Ammon's horn (tissue), 1 donor: ENCODE results near the gene ACOT7.

Experiments used
- DNase-seq: peaks from one replicate; pipeline ENCODE4 v3.0.0-alpha.2; 2016; ENCODE audit warnings: low spot score

Gene ACOT7

DNA sequence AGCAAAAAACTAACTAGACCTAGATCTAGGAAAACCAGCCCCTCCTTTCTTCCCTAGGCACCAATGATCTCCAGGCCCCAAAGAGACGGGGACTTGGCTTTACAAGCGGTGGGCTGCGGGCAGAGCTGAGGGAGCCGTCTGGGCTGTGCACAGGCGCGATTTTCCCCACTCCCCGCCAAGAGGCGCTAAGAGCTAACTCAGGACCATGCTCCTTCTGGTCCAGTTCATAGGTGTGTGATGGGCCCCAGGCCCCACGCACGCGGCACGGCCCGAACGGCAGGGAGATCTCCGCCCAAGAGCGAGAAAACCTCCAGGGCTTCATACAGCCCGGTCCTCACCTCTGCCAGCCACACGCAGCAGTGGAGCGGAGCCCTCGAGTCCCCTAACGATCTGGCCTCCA, 125.2 kb downstream of the ACOT7 start:
- DNase-seq = no peak

DNA sequence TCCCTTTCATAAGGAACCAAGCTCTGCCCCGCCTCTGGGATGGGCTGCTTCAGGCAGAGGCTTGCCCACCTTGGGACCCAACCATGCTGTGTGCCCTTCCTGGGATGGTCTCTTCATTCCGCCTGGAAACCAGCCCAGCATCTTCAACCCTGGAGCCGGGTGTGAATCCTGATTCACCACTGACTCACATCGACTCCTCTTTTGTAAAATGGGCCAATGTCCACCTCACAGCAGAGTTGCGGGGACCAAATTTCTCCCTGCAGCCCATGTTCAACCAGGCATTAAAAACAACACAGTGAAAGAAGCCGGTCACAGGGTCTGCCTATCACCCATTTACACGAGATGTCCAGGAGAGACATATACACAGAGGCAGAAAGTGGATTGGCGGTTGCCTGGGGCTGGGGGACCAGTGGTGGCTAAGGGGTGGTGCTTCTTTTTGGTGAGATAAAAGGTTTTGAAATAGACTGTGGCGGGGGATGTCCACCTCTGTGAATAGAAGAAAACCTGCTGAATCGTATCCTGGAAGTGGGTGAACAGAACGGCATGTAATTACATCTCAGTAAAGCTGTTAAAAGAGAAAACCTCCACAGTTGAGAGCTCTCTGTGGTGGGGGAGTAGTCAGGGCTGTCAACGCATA, 125.8 kb downstream of the ACOT7 start:
- no peak for DNase-seq

DNA sequence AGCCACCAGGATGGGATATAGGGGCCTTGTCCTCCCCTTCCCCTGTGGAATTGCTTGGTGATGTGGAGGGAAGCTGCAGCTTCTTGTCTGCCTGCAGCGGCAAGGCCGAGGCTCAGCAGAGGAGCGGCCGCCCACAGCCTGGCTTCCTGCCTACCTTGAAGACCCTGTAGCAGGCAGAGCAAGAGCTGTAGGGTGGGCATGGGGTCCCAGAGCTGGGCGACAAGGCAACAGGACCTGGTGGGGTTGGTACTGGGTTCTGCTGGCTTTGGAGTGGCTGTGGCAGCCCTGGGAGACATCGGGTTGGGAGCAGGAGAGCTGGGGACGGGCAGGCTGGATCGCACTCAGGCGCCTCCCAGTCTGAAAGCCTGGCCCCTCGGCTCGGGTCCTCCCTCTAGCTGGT, 126.9 kb downstream of the ACOT7 start:
- no peak for DNase-seq

DNA sequence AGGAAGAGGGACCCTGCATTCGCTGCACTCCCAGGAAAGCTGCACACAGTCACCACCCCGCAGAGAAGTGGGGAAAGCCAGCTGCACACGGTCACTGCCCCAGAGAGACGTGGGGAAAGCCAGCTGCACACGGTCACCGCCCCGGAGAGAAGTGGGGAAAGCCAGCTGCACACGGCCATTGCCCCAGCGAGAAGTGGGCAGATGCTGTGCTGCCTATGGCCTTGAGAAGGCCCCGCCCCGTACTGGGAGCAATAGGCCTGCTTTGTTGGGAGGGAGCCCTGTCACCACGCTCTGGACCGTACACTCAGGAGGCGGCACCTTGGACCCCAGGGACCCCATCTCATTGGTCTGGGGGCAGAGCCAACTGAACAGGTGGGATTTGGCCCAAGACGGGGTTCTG, 128.4 kb downstream of the ACOT7 start:
- no peak for DNase-seq

DNA sequence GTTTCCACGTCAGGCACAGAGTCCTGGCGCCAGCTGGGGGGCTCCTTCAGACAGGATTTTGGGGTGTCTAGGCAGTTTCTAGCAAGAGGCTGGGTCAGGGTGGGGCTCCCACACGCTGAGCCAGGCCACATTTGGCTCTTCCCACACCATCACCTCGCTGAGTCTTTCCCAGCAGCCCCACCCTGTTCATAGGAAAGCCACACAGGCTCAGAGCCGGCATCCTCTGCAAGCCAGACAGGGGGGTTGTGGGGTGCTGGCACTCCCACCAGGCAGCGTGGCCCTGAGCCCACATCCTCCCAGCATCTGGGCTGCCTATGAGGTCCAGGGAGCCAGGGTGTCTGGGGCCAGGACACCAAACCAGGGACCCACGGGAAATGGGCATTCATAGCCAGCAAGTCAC, 129.9 kb downstream of the ACOT7 start:
- no peak for DNase-seq

DNA sequence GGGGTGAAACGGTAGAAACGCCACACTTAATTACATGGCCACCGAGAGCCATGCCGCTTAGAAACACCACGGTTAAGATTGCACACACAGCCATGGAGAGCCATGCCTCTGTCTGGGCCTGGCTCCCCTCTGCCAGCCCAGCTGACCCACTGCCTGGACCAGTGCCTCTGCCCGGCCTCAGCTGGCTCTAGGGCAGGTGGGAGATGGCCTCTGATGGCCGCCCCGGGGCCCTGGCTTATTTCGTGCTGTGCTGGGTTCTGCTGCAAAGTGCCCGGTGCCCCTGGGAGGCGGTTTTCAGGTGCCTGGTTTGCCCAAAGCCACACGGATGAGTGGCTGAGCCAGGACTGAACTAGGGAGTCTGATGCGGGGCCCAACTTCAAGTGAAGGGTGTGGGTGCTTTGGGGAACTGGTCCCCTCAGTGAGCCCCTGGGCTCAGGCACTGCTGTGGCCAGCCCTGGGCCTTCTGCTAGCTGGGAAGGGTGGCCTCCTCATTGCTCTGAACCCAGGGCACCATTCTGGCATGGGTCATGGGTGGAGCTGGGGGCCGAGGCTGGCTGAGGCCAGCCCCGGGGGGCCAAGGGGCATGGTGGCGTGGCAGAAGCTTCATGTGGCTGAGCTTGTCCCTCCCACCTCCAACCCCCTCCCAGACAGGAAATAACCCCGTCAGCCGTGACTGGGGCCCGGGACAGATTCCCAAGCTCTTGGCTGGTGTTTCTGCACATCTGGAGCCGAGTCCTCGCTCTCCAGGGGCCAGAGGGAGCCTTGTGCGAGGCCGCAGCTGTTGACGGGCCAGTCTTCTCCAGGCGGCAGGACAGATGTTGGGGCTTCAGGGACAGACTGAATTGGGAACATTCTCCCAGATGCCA, 130.8 kb downstream of the ACOT7 start:
- DNase-seq = no peak

DNA sequence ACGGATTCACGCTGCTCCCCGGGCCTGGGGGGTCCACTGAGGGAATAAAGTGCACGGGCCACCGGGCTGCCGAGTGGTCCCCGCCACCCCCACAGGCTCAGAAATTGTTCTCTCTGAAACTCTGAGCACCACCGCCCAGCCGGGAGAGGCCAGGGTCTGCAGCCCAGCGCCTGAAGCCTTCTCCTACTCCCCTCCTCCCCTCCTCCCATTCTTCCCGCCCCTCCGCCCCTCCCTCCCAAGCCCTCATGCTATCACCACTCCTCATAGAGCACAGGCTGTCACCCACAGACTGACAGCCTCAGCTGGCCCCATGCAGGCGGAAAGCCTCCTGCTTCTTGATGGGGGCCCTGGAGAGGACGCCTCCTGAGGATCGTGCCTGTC, 132.0 kb downstream of the ACOT7 start:
- DNase-seq = no peak

DNA sequence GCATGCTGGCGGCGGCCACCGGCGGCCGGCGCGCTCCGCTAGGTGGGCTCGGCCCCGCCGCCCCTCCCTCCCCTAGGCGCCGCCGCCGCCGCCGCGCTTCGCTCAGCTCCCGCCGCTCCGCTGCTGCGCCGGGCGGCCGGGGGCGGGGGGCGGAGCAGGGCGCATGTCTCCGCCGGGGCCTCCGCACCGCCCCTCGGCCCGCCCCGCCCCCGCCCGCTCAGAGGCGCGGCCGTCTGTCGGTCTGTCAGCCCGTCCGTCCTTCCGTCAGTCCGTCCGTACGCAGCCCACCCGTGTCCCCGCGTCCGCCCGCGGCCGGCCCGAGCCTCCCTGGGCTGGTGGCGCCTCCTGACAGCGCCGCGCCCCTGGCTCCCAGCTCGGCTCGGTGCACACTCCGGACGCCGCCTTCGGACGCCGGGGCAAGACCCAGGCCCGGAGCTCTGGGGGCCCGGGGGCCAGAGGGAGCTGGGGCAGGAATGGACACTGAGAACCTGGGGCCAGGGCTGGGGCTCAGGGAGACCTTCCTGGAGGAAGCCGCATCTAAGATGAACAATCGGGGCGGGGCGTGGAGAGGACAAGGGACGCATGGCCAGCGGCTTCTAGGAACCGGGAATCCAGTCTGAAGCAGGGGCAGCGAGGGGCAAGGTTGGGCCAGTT, 132.5 kb downstream of the ACOT7 start, which contains the start of gene GPR153:
GPR153 (minus strand) TSS at position 138 of the 654 bp plus-strand sequence. CDS start 6,193 bp downstream, outside the sequence.
- no peak for DNase-seq

DNA sequence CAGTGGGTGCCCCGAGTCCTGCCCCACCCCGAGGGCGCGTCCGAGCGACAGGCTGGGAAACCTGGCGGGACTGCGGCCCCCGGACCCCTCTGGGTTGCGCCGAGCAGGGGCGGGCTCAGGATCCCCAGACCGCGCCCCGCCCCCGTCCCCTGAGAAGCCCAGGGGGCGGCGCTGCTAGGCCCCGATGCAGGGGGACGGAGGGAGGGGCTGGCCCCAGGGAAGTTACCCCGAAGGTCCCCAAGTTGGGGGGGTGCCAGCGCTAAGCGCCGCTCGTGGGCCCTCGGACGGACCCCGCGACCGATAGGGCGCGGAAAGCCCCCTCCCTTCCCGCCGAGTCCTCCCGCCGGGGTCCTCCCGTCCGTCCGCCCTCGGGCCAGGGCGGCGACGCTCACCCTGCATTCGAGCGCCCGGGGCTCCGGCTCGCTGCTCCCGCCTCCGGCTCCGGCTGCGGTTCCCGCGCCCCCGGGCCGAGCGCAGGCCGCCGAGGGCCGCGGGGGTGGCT, 133.1 kb downstream of the ACOT7 start:
- no peak for DNase-seq

DNA sequence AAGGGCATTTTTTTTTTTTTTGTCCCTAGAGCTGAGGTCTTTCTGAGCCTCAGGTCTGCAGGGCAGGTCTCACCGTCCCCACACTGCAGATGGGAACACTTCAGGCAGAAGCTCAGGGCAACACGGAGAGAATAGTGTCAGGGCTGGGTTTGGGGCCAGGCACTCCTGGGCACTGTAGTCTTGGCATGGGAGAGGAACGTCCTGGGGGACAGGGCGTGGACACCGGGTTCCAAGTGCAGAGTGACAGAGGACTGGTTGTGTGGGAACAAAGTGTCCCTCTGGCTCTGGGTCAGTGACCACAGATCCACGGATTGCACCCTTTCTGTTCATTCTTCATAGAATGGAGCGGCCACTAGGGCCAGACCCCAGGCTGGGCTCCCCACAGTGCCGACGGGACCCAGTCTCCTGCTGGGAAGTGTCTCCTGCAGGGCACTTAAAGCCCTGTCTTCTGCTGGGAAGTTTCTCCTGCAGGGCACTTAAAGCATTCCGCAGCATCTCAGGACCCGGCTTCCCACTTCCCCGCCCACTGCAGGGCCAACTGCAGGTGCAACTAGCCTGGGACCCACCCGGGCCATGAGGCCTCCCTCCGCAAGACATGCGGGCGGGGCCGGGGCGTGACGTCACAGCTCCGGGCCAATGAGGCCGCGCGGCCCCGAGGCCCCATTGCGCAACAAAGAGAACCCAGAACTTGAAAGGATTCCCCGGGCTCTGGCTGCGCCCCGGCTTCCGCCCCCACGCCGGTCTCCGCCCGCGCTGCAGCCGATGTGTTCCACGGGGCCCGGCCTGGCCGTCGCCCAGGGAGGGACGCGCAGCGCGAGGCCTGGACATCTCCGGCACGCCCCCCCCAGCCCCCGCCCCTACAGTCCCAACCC, 133.8 kb downstream of the ACOT7 start:
- peak; percentile 56 for DNase-seq

DNA sequence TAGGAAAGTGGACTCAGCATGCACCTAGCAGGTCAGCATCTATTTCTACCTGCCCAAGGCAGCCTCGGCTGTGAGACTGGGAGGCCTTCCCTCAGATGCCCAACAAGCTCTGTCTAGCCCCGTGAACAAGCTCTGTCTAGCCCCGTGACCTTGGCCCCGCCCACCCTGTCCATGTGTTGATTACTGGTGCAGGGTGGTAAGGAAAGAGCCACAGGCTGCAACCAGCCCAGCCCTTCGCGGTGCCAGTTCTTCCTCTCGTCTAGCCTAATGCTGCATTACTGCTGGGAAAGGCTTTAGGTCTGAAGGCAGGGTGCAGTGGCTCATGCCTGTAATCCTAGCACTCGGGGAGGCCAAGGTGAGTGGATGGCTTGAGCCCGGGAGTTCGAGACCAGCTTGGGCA, 134.9 kb downstream of the ACOT7 start:
- no peak for DNase-seq

DNA sequence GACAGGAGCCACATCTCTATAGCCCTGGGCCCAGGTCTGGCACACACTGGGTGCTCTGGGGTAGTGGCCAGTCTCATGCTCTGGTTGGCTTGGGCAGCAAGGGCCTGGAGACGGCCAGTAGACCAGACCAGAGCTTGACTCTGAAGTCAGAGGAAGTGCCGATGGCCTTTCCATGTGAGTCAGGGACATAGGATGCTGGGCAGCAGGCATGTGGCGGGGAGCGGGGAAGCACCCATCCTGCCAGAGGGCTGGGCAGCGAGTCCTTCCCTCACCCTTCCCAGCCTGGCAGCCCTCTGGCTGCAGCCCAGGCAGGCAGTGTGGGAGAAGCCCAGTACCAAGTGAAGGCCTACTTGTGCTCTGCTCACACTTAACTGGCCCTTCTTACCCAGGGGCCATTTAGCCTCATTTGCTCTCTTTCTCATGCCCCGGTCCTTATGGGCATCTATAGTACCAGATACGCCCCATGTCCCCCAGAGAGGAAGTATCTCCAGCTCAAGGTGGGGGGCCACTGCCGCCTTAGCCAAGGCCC, 136.0 kb downstream of the ACOT7 start:
- DNase-seq = no peak

DNA sequence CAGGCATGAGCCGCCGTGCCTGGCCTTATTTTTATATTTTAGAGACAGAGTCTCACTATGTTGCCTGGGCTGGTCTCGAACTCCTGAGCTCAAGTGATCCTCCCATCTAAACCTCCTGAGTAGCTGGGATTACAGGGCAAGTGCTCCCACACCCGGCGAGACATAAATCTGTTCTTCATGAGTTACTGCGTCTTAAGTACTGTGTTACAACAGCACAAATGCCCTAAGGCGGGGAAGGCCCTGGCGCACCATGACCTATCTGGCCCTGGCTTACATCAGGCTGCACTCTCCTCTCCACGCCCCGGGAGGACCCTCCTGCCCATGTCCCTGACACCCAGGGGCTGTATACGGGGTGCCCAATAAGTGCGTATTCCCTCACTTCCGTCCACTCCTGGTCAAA, 136.9 kb downstream of the ACOT7 start:
- DNase-seq = no peak

DNA sequence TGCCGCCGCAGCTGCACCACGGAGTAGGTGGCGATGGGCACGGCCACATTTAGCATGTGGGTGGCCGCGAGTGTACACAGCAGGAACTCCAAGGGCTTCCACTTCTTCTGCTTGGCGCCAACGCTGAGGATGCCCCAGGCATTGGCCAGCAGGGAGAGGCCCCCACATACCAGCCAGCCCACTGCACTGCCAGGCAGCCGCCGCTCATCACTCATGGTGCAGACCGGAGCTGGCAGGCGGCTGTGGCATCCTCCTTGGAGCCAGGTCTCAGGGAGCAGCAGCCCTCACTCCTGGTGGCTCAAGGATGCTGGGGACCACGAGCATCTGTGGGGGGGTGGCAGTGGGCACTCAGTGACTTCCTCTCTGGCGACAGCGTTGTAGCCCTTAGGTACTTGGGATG, 138.9 kb downstream of the ACOT7 start:
- DNase-seq = no peak

DNA sequence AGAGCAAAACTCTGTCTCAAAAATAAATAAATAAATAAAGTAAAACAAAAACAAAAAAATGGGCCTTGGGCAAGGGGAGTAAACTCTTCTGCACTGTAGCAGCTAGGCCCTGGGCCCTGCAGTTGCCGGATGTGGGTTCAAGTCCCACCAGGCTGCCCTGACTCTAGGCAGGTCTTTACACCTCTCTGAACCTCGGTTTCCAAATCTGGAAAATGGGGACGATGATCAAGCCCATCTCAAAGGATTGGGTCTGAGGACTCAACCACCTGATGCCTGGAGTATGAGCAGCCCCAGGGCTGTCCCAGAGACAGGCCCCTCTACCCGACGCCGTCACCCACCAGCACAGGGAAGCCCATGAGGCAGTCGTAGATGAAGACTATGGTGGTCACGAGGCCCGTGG, 140.2 kb downstream of the ACOT7 start:
- no peak for DNase-seq

DNA sequence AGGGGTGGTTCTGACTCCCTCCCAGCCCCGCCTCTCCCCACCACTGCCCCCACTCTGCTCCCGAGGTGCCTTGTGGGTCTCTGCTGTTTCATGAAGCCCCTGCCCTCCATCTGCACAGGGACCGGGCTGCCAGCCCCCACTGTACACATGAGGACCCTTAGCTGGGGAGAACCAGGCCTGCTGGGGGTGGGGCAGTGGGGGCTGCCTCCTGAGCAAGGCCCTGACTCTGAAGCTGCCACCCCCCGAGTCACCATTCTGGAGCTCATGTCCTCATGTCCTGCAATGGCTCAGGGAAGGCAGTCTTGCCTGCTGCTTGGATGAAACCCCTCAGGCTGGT, 141.2 kb downstream of the ACOT7 start:
- DNase-seq = no peak

DNA sequence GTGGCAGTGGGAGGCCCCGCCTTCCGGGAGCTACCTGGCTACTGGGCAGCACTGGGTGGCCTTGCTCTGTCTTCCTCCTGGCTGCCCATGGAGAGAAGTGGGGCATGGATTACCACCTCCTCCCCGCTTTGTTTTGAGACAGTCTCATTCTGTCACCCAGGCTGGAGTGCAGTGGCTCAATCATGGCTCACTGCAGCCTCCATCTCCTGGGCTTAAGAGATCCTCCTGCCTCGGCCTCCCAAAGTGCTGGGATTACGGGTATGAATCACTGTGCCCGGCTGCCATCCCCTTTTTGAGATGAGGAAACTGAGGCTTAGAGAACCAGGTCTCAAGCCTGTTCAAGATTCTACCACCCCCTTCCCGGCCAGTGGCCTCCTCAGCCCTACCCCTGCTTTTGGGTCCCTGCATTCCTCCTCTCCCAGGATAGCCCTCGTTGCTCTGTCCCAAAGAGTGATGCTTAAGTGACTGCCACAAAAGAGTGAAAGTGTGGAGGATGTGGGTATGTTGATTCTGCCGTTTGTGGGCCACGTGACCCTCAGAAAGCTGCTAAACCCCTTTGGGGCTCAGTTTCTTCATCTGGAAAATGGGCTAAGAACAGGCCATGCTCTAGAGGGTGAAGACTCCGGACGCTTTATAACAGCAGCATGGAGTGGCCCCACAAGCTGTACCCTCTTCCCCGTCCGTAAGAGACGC, 141.7 kb downstream of the ACOT7 start:
- DNase-seq = no peak

DNA sequence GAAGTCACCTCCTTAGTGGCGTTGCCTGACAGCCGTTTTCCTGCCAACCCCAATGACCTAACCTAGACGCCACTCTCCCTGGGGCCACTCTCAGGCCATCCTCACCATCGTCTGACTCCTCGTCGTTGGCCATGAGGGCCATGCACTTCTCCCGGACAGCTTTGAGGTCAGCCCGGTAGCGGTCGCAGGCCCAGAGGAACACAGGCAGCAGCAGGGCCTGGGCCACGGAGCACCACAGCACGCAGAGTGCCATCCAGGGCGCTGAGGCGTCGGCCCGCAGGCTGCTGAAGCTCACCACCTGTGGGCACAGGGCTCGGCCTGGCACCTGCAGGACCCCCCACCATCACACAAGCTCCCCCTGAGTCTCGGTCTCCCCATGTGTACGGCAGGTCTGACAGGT, 142.3 kb downstream of the ACOT7 start:
- DNase-seq = no peak

DNA sequence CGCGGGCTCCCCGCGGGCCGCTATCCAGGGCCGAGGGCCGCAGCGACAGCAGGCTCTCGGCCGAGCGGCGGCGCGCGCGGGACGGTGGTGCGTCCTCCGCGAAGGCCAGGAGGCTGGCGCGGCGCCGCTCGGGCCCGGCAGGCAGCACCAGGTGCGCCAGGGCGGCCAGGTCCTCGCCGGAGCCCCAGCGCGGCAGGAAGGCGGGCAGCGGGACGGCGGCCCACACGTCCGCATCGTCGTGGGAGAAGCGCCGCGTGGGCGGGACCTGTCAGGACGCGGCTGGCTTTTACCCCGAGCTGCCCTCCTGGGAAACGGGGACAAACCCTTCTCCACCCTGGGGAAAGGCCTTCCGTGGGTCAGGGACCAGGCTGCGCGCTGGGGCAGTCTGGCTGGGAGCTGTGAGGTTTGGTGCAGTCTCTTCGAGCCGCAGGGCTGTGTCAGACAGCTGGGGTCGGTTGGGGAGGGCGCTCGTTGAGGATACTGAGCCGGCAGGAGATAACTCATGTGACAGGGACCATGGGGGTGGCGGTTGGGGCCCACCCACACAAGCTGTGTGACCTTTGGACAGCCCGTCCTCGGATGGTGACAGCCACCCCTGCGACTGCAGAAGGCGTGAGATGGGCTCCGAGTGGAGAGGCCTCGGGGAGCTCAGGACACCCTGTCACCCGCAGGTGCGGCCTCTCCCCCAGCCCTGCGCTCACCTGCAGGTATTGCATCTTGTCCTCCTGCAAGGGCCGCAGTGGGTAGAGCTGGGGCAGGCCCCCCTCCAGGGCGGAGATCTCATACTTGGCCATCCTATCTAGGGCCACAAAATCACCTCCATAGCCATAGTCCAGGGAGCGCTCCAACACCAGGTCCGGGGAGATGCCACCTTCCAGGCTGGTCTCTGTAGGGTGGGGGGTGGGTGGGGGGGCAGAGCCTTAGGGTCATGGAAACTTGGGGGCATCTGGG, 143.6 kb downstream of the ACOT7 start:
- DNase-seq = no peak
